ENCODE results near the gene ANKRD29. TPM values are rescaled to one million over a fixed set of nuclear protein-coding genes. Genes with fewer than 3 reads are reported as not detected.

ANKRD29 gene
- total and polyA plus RNA-seq, 9 of the 15 experiments (the other 6 are each of a cell fraction or from before 2014, with no cell fraction given), result 0.36 TPM; not detected in 8

- TF ChIP-seq USF2 (CRISPR knock-in tag; IDR thresholded peaks at IDR 0.05) (no peak), HDGF (IDR thresholded peaks at IDR 0.05) (no peak), ATF4 (CRISPR knock-in tag; IDR thresholded peaks at IDR 0.05) (no peak), NR0B1 (IDR thresholded peaks at IDR 0.05; ENCODE audit: partially characterized antibody) (no peak), GATA2 (CRISPR knock-in tag; IDR thresholded peaks at IDR 0.05) (no peak), CLOCK (CRISPR knock-in tag; IDR thresholded peaks at IDR 0.05; ENCODE audit: borderline replicate concordance) (no peak), NONO (IDR thresholded peaks at IDR 0.05; ENCODE audit: low read depth in 2 of 2, low read length in 1 of 2) (no peak)
Measured at GRCh38 chr18:23703987-23704384, 41.3 kb upstream of the ANKRD29 start (continued).
